ENCODE results near the gene CD247.
"Not testable (repeated sequence)": the region's sequence is repeated elsewhere in the genome, so short reads cannot be mapped to it uniquely, and the experiment has no call there.

The CD247 gene

DNA sequence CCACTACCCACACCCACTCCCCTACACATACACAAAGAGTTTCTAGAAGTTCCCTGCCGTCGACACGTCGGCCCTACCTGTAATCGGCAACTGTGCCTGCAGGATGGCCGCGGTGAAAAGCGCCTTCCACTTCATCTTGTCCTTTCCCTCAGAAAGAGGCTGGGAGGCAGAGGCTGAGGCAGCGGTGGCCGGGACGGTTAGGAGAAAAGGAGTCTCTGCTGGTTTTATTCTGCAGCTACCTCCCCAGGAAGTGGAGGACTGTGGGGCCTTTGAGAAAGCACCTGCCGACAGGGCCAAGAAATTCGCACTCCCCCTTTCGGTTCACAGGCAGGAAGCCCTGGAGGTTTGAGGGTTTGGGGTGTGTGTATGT is at the start of gene CD247:
CD247 (minus strand) TSS at position 199 of the 370 bp plus-strand sequence; CDS start at position 135, 64 bp downstream.
- DNase-seq (ENCODE audit: low read depth), result peak; percentile 48

- no peak for DNase-seq (ENCODE audit: low read depth)
Measured at GRCh38 chr1:167567663-167568062, 49.3 kb upstream of the CD247 start.

DNA sequence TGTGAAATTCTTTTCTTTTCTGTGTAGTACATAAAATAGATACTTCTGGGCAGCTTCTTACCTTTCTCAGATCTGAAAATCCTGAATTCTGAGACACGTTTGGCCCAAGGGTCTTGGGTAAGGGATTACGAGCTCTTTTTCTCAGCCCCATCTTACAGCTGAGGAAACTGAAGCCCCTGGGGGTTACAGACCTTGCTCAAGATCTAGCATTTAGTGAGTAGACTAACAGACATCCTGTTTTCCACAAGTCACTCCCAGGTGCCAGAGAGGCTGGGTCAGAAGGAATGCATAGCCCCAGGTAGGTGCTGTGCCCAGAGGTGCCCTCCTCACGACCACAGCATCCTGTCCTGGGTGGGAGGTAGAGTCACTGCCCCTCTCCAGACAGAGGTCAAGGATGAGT is 48.4 kb upstream of the CD247 start:
- no peak for DNase-seq (ENCODE audit: low read depth)

DNA sequence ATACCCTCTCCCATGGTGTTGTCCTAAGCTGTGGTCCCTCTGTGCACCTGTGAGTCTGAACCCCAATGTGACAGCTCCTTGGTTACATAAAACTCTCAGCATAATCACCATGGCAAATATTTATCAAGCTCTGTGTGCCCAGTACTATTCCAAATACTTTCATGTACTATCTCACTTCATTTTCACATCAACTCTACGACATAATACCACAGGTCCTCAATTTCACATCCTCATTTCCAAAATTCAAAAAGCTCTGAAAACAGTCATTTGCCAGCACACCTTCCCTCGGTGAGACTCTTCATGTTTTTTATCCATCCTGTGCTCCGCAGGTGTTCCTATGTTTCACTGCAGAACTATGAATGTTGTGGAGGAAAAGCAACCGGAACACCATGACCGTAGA is 47.6 kb upstream of the CD247 start:
- DNase-seq (ENCODE audit: low read depth), result no peak

GRCh38 chr1:167564612-167565270 is 46.4 kb upstream of the CD247 start:
- no peak for DNase-seq (ENCODE audit: low read depth)

GRCh38 chr1:167563579-167564246 is 45.4 kb upstream of the CD247 start:
- DNase-seq (ENCODE audit: low read depth), result no peak

DNA sequence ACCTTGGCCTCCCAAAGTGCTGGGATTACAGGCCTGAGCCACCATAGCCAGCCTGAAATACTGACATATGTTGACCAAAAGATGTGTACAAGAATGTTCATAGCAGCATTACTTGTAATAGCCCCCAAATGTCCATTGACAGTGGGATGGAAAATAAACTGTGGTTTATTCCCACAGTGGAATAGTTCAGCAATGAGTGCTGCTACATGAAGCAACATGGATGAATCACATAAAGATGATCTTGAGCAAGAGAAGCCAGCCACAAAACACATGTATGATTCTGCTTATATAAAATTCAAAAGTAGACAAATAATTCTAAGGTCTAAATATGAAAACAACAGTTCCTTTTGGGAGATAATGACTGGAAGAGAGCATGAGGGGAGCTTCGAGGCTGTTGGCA is 44.4 kb upstream of the CD247 start:
- no peak for DNase-seq (ENCODE audit: low read depth)

GRCh38 chr1:167561753-167562152 is 43.4 kb upstream of the CD247 start:
- DNase-seq (ENCODE audit: low read depth), result no peak

DNA sequence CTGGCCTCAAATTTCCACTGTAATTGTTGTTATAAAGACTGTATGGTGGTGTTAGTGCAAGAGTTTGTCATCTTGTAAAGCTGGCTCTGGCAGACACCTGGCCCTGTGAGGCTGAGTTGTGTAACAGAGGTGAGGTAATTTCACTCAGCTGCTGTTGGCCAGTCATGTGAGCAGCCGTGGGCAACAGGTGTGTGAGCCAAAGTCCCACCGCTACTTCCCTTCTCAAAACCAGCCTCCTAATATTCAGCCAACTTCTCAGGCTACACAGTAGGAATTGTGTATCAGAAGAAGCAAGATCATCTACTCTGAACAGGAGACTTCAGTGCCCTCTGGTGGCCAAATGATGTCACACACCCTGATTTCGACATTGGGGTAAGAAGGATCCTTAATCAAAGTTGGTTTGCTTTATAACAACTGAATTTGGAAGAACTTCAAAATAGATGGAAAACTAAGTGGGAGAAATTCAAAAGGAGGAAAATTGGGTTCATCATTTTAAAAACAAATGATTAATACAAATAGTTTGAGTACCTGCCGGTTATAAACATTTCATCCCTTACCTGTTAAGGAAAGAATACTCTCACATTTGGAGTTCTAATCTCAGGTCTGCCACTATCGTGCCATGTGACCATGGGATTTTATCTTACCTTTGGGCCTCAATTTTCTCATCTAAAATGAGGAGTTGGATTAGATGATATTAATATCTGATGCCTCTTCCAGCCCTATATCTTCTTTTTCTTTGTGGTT is 37.8 kb upstream of the CD247 start:
- peak; percentile 54 for DNase-seq (ENCODE audit: low read depth)

GRCh38 chr1:167555072-167555471 is 36.7 kb upstream of the CD247 start:
- not testable (repeated sequence) for DNase-seq (ENCODE audit: low read depth)

GRCh38 chr1:167554028-167554779 is 35.9 kb upstream of the CD247 start:
- DNase-seq (ENCODE audit: low read depth), result no peak

DNA sequence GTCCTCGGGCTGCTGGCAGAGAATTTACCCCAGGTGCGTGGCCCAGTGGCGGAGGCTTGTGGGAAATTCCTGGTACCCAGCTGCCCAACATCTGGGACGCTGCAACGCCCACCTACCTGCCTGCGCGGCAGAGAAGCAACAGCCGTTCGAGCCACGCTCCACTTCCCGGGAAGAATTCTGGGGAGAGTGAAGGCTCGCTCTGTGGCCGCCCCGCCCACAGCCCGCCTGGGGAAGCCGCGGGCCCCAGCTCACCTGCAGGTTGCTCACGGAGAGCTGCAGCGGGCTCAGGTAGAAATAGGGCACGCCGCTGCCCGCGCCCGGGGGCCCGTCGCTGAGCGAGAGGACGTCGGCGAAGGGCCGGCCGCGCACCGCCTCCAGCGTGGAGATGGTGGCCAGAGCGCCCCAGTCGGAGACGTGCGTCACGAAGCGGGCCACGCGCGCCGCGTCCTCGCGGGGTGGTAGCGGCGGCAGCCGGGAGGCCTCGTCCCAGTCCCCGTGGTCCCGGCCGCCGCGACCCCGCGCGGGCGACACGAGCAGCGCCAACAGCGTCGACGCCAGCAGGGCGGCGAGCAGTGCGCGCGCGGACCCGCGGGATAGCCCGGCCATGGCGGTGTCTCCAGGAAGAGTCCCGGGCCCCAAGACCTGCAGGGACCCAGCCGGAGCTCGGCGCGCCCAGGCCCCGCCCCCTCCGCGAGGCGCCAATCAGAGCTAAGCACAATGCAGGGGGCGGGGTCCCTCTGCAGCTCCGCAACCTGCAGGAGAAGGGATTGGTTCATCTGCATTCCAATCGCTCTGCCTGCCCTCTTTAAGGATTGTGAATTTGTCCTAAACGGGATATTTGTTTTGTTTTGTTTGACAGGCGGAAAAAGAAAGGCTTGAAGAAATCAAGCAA is 35.1 kb upstream of the CD247 start, which contains the start of gene CREG1:
CREG1 (minus strand) TSS at position 627 of the 892 bp plus-strand sequence.
- peak; percentile 85 for DNase-seq (ENCODE audit: low read depth)

GRCh38 chr1:167551362-167551761 is 33.0 kb upstream of the CD247 start:
- DNase-seq (ENCODE audit: low read depth), result no peak

GRCh38 chr1:167548059-167548932 is 30.0 kb upstream of the CD247 start:
- DNase-seq (ENCODE audit: low read depth), result no peak

GRCh38 chr1:167546935-167547334 is 28.6 kb upstream of the CD247 start:
- no peak for DNase-seq (ENCODE audit: low read depth)

DNA sequence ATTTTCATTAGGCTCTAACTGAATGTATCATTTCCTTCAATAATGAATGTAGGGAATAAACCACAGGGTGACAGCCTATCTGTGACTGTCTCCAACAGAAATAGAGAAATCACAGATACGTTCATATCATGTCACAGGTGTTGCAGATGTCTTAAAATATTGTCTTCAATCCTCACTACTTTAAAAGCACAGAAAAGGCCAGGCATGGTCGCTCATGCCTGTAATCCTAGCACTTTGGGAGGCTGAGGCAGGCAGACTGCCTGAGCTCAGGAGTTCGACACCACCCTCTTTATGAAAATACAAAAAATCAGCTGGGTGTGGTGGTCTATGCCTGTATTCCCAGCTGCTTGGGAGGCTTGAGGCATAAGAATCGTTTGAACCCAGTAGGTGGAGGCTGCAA is 27.0 kb upstream of the CD247 start:
- no peak for DNase-seq (ENCODE audit: low read depth)

DNA sequence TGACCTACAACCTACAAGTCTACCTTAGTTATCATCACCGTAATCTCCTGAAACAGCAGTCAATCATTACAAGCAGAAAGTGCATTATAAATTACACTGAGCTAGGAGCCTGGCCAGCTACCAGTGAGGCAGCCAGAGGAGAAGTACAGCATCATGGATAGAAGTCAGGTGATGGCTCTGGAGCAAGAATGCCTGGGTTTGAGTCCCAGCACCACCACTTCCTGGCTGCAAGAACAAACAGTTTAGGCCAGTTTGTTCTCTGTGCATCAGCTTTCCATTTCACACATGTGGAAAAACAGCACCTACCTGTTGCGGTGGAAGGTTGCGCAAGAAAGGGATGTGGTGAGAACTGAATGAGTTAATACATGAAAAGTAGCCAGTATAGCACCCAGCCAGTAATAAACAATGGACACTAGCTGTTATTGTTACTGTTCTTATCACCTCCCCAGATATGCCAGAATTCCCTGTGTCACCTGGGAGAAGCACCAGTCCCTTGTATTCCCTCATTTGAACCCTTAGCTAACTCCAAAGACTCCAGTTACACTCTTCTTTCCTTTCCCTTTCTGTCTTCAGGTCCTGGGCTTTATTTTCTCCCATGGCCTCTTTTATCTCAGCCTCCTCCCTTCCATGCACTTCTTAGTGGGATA is 26.2 kb upstream of the CD247 start:
- no peak for DNase-seq (ENCODE audit: low read depth)

GRCh38 chr1:167543199-167543990 is 25.1 kb upstream of the CD247 start:
- DNase-seq (ENCODE audit: low read depth), result no peak
